Stimulated activated CD8-positive, alpha-beta memory T cell treated with anti-CD3 and anti-CD28 coated beads, Interleukin-2, amount 100 ng/mL, for 48 hours (primary cell): Measurements from ENCODE around the gene POTEC.
"Not testable (repeated sequence)": the region's sequence is repeated elsewhere in the genome, so short reads cannot be mapped to it uniquely, and the experiment has no call there.

Experiments
- DNase-seq, 2 donors: peaks; one replicate each; pipeline ENCODE4 v3.0.0-alpha.2; 2020; ENCODE audit warnings: low read depth in 2 of 2

The POTEC gene

GRCh38 chr18:14543446-14543964 lies at the start of gene POTEC:
Gene POTEC (minus strand): TSS chr18:14543600. CDS start chr18:14543146, 454 bp downstream.
- DNase-seq, result not testable (repeated sequence)

- no peak for DNase-seq
Measured at GRCh38 chr18:14577971-14578370, 34.6 kb upstream of the POTEC start.

- not testable (repeated sequence) for DNase-seq
Measured at GRCh38 chr18:14559502-14559901, 16.1 kb upstream of the POTEC start.

- not testable (repeated sequence) for DNase-seq
Measured at GRCh38 chr18:14531659-14532058, 11.7 kb downstream of the POTEC start.

GRCh38 chr18:14510707-14511106 lies 32.7 kb downstream of the POTEC start:
- not testable (repeated sequence) for DNase-seq

GRCh38 chr18:14503691-14504090 lies 39.7 kb downstream of the POTEC start:
- not testable (repeated sequence) for DNase-seq

GRCh38 chr18:14501894-14502293 lies 41.5 kb downstream of the POTEC start:
- DNase-seq, result not testable (repeated sequence)

- not testable (repeated sequence) for DNase-seq
Measured at GRCh38 chr18:14489256-14490014, 54.0 kb downstream of the POTEC start.

GRCh38 chr18:14488789-14489188 lies 54.6 kb downstream of the POTEC start:
- not testable (repeated sequence) for DNase-seq

GRCh38 chr18:14486926-14487580 lies 56.3 kb downstream of the POTEC start:
- not testable (repeated sequence) for DNase-seq

GRCh38 chr18:14479076-14479475 lies 64.3 kb downstream of the POTEC start:
- DNase-seq, result not testable (repeated sequence)

GRCh38 chr18:14475520-14475919 lies 67.9 kb downstream of the POTEC start:
- DNase-seq, result not testable (repeated sequence)

- not testable (repeated sequence) for DNase-seq
Measured at GRCh38 chr18:14474752-14475151, 68.6 kb downstream of the POTEC start.

GRCh38 chr18:14474007-14474720 lies 69.2 kb downstream of the POTEC start:
- DNase-seq, result not testable (repeated sequence)

- not testable (repeated sequence) for DNase-seq
Measured at GRCh38 chr18:14473250-14474006, 70.0 kb downstream of the POTEC start.

GRCh38 chr18:14471286-14471685 lies 72.1 kb downstream of the POTEC start:
- not testable (repeated sequence) for DNase-seq

GRCh38 chr18:14470446-14470845 lies 73.0 kb downstream of the POTEC start:
- not testable (repeated sequence) for DNase-seq

GRCh38 chr18:14470046-14470445 lies 73.4 kb downstream of the POTEC start:
- not testable (repeated sequence) for DNase-seq

GRCh38 chr18:14465989-14466388 lies 77.4 kb downstream of the POTEC start:
- DNase-seq, result not testable (repeated sequence)
